HepG2 (cell line): ENCODE measurements around the gene GPX7. TPM values are rescaled to one million over a fixed set of nuclear protein-coding genes. Genes with fewer than 3 reads are reported as not detected.

ENCODE experiments used
- ASH2L ChIP-seq: fragments of 300-600, 200-600 bp; sonication (generic); IDR thresholded peaks from 2 replicates; pipeline ENCODE4 v1.7.0; 2017; ENCODE audit warnings: low read depth, mild to moderate bottlenecking, moderate library complexity, mixed read lengths, low read length; ENCODE audit not compliant: insufficient read length
- HNF4A ChIP-seq: sonication (generic); formaldehyde crosslinking; IDR thresholded peaks from 2 replicates; pipeline ENCODE4 v1.4.0; 2020; ENCODE audit warnings: missing genetic modification reagents
- MEF2D ChIP-seq: sonication (generic); formaldehyde crosslinking; IDR thresholded peaks from 2 replicates; pipeline ENCODE4 v1.5.1; 2020; ENCODE audit warnings: mild to moderate bottlenecking, missing genetic modification reagents
- NONO ChIP-seq, 2 experiments: fragments of 450-650 bp in 1 of 2; sonication (generic) in 1 of 2; formaldehyde crosslinking in 1 of 2; IDR thresholded peaks in 1 of 2; conservative IDR thresholded peaks in 1 of 2; 2 replicates each; pipeline versions ENCODE4 v1.6.1 to v1.8.0; 2017 to 2022; ENCODE audit warnings: mild to moderate bottlenecking in 1 of 2, missing genetic modification reagents in 1 of 2, moderate library complexity in 1 of 2
- PHF20 ChIP-seq: sonication (generic); formaldehyde crosslinking; IDR thresholded peaks from 2 replicates; pipeline ENCODE4 v1.5.0; 2020; ENCODE audit warnings: mild to moderate bottlenecking, missing genetic modification reagents
- RFX1 ChIP-seq: fragments of 450-650 bp; IDR thresholded peaks from 2 replicates; pipeline ENCODE4 v1.6.1; 2017
- SALL1 ChIP-seq: sonication (generic); formaldehyde crosslinking; IDR thresholded peaks from 2 replicates; pipeline ENCODE4 v1.8.0; 2022; ENCODE audit warnings: mild to moderate bottlenecking, missing genetic modification reagents
- ZBTB20 ChIP-seq: sonication (generic); formaldehyde crosslinking; IDR thresholded peaks from 2 replicates; pipeline ENCODE4 v1.8.1; 2023; ENCODE audit warnings: missing genetic modification reagents, low read depth, mild to moderate bottlenecking, borderline replicate concordance
- ZNF121 ChIP-seq: sonication (generic); formaldehyde crosslinking; IDR thresholded peaks from 2 replicates; pipeline ENCODE4 v1.5.0; 2020; ENCODE audit warnings: mild to moderate bottlenecking, missing genetic modification reagents
- polyA plus RNA-seq, 8 experiments: library from polyadenylated mRNA; depleted of rRNA in 3 of 8; stranded (reverse) in 7 of 8; unstranded in 1 of 8; fragments of >200 nt; fragmentation: Illumina TruSeq in 4 of 8; extraction: Trizol in 4 of 8; gene quantifications; 2 replicates each; pipeline versions ENCODE4 v1.2.1 to v1.2.3, GENCODE V29; 2011 to 2016; ENCODE audit warnings: low read depth in 4 of 8, missing spikeins in 1 of 8, mixed read lengths in 1 of 8; ENCODE audit not compliant: insufficient read depth in 1 of 8
- total RNA-seq, 5 experiments: library from RNA; depleted of rRNA; stranded (reverse); fragments of >200 nt; fragmentation: Illumina TruSeq; extraction: Trizol; gene quantifications; 2 replicates each; pipeline ENCODE4 v1.2.3, GENCODE V29; 2016; ENCODE audit warnings: low read depth in 1 of 5
- TF ChIP-seq, protein P1 (sequence below): IDR thresholded peaks from 2 replicates; pipeline ENCODE4 v1.6.1; 2018; ENCODE audit warnings: missing genetic modification reagents
- TF ChIP-seq, protein P2 (sequence below): sonication (generic); formaldehyde crosslinking; IDR thresholded peaks from 2 replicates; pipeline ENCODE4 v1.5.0; 2020; ENCODE audit warnings: mild to moderate bottlenecking, missing genetic modification reagents
- TF ChIP-seq, protein P3 (sequence below): IDR thresholded peaks from 2 replicates; pipeline ENCODE4 v1.6.1; 2016; ENCODE audit warnings: low read depth
- TF ChIP-seq, protein P4 (sequence below): sonication (generic); formaldehyde crosslinking; IDR thresholded peaks from 2 replicates; pipeline ENCODE4 v1.9.0; 2021; ENCODE audit warnings: missing genetic modification reagents, borderline replicate concordance
- TF ChIP-seq, protein P5 (sequence below): sonication (generic); IDR thresholded peaks from 2 replicates; pipeline ENCODE4 v1.6.1; 2016; ENCODE audit warnings: low read depth, borderline replicate concordance
- TF ChIP-seq, protein P6 (sequence below): sonication (generic); formaldehyde crosslinking; IDR thresholded peaks from 2 replicates; pipeline ENCODE4 v1.5.0; 2020; ENCODE audit warnings: missing genetic modification reagents

The GPX7 gene
- total and polyA plus RNA-seq, 2 of the 13 experiments (the other 11 are each of a cell fraction or from before 2014, with no cell fraction given) = 14.1 to 16.2 TPM

DNA sequence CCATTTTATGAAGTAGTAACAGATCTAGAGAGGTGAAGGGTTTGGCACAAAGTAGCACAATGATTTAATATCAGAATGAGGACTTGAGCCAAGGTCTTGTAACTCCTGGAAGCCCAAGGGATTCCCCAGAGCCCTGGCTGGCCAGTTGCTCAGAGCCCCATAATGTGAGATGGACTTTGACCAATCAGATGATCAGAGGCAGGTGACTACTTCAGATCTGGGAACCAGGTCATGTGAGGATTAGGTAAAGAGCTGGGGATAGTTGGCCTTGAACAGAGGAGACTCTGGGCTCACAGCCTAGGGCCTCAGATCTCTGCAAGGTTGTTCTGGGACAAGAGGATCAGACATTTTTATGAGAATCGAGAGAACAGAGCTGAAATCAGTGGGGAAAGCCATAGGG, 49.7 kb downstream of the GPX7 start (continued):
- TF ChIP-seq MEF2D (CRISPR knock-in tag) = peak; percentile 42; the same call in 1 of the 2 replicates
- TF ChIP-seq ZBTB20 (CRISPR knock-in tag) = peak; percentile 49; the same call in 1 of the 2 replicates
- peak; percentile 56 for TF ChIP-seq SALL1 (CRISPR knock-in tag)
- TF ChIP-seq, protein P1, sequence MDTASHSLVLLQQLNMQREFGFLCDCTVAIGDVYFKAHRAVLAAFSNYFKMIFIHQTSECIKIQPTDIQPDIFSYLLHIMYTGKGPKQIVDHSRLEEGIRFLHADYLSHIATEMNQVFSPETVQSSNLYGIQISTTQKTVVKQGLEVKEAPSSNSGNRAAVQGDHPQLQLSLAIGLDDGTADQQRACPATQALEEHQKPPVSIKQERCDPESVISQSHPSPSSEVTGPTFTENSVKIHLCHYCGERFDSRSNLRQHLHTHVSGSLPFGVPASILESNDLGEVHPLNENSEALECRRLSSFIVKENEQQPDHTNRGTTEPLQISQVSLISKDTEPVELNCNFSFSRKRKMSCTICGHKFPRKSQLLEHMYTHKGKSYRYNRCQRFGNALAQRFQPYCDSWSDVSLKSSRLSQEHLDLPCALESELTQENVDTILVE (CRISPR knock-in tag) = peak; percentile 17; the same call in 1 of the 2 replicates
- TF ChIP-seq, protein P2, sequence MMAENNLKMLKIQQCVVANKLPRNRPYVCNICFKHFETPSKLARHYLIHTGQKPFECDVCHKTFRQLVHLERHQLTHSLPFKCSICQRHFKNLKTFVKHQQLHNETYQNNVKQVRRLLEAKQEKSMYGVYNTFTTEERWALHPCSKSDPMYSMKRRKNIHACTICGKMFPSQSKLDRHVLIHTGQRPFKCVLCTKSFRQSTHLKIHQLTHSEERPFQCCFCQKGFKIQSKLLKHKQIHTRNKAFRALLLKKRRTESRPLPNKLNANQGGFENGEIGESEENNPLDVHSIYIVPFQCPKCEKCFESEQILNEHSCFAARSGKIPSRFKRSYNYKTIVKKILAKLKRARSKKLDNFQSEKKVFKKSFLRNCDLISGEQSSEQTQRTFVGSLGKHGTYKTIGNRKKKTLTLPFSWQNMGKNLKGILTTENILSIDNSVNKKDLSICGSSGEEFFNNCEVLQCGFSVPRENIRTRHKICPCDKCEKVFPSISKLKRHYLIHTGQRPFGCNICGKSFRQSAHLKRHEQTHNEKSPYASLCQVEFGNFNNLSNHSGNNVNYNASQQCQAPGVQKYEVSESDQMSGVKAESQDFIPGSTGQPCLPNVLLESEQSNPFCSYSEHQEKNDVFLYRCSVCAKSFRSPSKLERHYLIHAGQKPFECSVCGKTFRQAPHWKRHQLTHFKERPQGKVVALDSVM = 0 out of 2 replicates have a peak, but pooled peaks have one; percentile 32
- TF ChIP-seq ASH2L = peak; percentile 55
- peak; percentile 98 for TF ChIP-seq HNF4A
- TF ChIP-seq, protein P3, sequence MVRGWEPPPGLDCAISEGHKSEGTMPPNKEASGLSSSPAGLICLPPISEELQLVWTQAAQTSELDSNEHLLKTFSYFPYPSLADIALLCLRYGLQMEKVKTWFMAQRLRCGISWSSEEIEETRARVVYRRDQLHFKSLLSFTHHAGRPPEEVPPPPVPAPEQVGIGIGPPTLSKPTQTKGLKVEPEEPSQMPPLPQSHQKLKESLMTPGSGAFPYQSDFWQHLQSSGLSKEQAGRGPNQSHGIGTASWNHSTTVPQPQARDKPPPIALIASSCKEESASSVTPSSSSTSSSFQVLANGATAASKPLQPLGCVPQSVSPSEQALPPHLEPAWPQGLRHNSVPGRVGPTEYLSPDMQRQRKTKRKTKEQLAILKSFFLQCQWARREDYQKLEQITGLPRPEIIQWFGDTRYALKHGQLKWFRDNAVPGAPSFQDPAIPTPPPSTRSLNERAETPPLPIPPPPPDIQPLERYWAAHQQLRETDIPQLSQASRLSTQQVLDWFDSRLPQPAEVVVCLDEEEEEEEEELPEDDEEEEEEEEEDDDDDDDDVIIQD (CRISPR knock-in tag) = 0 out of 2 replicates have a peak, but pooled peaks have one; percentile 29
- TF ChIP-seq PHF20 = peak; percentile 32; the same call in 1 of the 2 replicates
- TF ChIP-seq RFX1 = no peak
- TF ChIP-seq, protein P4, sequence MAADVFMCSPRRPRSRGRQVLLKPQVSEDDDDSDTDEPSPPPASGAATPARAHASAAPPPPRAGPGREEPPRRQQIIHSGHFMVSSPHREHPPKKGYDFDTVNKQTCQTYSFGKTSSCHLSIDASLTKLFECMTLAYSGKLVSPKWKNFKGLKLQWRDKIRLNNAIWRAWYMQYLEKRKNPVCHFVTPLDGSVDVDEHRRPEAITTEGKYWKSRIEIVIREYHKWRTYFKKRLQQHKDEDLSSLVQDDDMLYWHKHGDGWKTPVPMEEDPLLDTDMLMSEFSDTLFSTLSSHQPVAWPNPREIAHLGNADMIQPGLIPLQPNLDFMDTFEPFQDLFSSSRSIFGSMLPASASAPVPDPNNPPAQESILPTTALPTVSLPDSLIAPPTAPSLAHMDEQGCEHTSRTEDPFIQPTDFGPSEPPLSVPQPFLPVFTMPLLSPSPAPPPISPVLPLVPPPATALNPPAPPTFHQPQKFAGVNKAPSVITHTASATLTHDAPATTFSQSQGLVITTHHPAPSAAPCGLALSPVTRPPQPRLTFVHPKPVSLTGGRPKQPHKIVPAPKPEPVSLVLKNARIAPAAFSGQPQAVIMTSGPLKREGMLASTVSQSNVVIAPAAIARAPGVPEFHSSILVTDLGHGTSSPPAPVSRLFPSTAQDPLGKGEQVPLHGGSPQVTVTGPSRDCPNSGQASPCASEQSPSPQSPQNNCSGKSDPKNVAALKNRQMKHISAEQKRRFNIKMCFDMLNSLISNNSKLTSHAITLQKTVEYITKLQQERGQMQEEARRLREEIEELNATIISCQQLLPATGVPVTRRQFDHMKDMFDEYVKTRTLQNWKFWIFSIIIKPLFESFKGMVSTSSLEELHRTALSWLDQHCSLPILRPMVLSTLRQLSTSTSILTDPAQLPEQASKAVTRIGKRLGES (CRISPR knock-in tag) = no peak
- TF ChIP-seq, protein P5, sequence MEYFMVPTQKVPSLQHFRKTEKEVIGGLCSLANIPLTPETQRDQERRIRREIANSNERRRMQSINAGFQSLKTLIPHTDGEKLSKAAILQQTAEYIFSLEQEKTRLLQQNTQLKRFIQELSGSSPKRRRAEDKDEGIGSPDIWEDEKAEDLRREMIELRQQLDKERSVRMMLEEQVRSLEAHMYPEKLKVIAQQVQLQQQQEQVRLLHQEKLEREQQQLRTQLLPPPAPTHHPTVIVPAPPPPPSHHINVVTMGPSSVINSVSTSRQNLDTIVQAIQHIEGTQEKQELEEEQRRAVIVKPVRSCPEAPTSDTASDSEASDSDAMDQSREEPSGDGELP = peak; percentile 85; the same call in 1 of the 2 replicates
- TF ChIP-seq, protein P6, sequence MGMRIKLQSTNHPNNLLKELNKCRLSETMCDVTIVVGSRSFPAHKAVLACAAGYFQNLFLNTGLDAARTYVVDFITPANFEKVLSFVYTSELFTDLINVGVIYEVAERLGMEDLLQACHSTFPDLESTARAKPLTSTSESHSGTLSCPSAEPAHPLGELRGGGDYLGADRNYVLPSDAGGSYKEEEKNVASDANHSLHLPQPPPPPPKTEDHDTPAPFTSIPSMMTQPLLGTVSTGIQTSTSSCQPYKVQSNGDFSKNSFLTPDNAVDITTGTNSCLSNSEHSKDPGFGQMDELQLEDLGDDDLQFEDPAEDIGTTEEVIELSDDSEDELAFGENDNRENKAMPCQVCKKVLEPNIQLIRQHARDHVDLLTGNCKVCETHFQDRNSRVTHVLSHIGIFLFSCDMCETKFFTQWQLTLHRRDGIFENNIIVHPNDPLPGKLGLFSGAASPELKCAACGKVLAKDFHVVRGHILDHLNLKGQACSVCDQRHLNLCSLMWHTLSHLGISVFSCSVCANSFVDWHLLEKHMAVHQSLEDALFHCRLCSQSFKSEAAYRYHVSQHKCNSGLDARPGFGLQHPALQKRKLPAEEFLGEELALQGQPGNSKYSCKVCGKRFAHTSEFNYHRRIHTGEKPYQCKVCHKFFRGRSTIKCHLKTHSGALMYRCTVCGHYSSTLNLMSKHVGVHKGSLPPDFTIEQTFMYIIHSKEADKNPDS (CRISPR knock-in tag) = no peak
- TF ChIP-seq ZNF121 (CRISPR knock-in tag) = 0 out of 2 replicates have a peak, but pooled peaks have one; percentile 13
- no peak for TF ChIP-seq NONO (IDR thresholded peaks at IDR 0.05)
- TF ChIP-seq NONO (CRISPR knock-in tag; conservative IDR thresholded peaks at IDR 0.05) = no peak
